B cell (primary cell): ENCODE results near the gene ZBTB16.

Source experiments
- CTCF ChIP-seq: fragments of 200-600 bp; IDR thresholded peaks from one replicate; pipeline ENCODE4 v1.8.0; 2022; ENCODE audit warnings: antibody characterized with exemption, mild to moderate bottlenecking
- EZH2 ChIP-seq: IDR thresholded peaks from 2 replicates; pipeline ENCODE4 v1.6.1; 2012; ENCODE audit warnings: borderline replicate concordance, low read depth, mild to moderate bottlenecking, moderate library complexity, low read length; ENCODE audit not compliant: insufficient read depth, poor library complexity, severe bottlenecking

GRCh38 chr11:114265122-114265878 lies 205.8 kb downstream of the ZBTB16 start:
- TF ChIP-seq CTCF, result no peak
- no peak for TF ChIP-seq EZH2
